Activated CD4-positive, CD25-positive, alpha-beta regulatory T cell treated with anti-CD3 and anti-CD28 coated beads, Interleukin-2, amount 50 U/mL, for 72 hours (primary cell): ENCODE data around the gene AHNAK2.
A peak's percentile ranks its signal among the peaks of the same experiment; 100 is the strongest.
"Not testable (repeated sequence)": the region's sequence is repeated elsewhere in the genome, so short reads cannot be mapped to it uniquely, and the experiment has no call there.

Experiments used
- DNase-seq: peaks from one replicate; pipeline ENCODE4 v3.0.0; 2021

The AHNAK2 gene

DNA sequence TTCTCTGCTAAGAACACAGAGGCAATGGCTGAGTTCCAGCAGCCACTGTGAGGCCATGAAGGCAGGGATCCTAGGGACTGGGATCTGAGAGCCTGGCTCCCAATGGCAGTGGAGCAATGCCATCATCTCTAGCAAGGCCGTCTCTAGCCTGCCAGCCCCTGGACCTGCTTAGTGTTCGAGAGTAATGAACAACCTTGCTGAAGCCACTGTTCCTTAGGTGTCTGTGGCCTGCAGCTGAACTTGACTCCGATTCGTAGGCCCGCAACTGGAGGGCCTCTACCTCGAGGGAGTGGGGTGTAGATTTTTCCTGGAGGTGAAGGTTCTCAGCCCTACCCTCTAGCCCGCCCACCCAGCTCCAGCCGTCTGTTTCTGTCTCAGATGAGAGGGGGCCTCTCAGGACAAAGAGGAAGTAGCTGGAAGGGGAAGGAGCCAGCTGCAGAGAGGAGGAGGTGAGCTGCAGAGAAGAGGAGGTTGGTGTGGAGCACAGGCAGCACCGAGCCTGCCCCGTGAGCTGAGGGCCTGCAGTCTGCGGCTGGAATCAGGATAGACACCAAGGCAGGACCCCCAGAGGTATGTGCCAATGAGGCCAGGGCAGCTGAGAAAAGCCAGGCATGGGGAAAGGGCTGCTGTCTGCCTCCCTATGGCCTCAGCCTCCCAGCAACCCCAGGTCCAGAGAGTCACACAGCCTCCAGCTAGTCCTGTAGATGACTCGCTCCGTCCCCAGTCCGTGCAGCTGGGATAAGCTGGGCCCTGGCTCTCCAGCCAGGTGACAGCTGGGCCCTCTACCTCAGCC, 53.6 kb downstream of the AHNAK2 start, which contains the start of gene PLD4:
TSS of gene PLD4 (plus strand) at position 459 of the 793 bp plus-strand sequence. CDS start 2,262 bp downstream, outside the sequence.
- DNase-seq, result no peak

DNA sequence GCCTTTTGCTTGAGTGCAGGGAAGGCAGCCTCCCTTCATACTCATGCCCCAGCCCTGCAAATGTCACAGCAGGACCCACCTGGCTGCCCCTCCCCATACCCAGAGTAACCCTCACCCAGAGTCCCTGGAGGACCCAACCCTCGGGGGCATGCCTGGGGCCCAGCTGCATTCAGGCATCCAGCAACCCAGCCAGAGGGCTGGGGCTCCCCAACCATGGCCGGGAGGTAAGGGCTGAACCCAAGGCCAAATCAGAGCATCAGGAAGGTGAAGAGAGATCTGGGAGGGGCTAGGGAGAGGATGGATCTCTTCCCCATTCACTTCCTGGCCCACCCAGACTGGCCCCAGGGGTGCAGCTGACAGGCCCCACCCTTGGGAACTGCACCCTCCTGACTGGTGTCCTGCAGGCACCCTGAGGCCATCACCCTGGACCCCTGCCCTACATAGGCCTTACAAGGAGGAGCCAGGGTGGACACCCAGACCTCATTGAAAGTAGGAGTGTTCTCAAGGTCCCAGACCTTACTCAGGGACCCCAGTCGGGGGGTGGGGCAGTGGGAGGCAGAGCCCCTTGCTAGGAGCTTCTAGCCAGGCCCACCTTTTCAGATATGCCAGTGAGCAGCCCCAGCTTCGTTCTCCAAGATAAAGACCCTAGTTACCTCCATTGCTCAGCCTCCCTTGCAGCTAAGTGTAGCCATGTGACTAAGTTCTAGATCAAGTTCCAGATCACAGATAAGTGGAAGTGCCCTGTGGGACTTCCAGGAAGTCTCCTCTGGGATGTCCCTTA, 54.3 kb downstream of the AHNAK2 start:
- no peak for DNase-seq

DNA sequence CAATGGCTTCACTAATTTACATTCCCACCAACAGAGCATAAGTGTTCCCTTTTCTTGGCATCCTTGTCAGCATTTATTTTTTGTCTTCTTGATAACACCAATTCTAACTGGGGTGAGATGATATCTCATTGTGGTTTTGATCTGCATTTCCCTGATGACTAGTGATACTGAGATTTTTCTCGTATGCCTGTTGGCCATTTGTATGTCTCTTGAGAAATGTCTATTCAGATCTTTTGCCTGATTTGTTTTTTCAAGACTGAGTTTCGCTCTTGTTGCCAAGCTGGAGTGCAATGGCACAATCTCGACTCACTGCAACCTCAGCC, 58.2 kb downstream of the AHNAK2 start:
- DNase-seq, result no peak

DNA sequence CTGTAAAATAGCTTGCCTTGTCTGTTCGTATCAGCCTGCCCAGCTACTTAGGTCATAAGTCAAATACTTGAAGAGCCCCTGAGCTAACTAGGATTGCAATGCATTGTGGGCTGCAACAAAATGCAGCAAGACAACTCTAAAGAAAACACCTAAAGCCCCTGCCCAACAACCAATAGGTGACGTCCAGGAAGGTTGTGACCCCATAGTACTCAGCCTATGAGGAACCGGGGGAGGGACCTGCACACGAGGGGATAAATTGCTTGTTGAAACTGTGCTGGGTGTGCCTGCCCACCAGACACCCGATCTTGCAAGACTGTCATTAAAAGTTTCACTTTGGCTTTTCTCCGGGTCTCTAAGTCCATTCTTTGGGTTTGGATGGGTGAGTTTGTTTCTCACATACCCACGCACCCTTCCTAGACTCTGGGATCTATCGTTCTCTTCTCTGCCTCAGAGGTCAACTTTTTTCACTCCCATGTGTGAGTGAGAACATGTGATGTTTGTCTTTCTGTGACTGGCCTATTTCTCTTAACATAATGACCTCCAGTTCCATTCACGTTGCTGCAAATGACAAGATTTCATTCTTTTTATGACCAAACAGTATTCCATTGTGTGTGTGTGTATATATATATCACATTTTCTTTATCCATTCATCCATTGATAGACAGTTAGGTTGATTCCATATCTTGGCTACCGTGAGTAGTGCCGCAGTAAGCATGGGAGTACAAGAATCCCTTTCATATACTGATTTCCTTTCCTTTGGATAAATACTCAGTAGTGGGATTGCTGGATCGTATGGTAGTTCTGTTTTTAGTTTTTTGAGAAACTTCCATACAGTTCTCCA, 58.8 kb downstream of the AHNAK2 start:
- not testable (repeated sequence) for DNase-seq

DNA sequence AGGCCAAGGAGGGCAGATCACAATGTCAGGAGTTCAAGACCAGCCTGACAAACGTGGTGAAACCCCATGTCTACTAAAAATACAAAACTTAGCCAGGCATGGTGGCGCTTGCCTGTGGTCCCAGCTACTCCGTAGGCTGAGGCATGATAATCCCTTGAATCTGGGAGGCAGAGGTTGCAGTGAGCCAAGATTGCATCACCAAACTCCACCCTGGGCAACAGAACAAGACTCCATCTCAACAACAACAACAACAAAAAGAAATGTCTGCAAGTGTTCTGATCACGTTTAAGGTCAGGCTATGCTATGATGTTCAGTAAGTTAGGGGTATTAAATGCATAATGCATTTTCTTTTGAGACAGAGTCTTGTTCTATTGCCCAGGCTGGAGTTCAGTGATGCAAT, 60.2 kb downstream of the AHNAK2 start:
- DNase-seq, result no peak

DNA sequence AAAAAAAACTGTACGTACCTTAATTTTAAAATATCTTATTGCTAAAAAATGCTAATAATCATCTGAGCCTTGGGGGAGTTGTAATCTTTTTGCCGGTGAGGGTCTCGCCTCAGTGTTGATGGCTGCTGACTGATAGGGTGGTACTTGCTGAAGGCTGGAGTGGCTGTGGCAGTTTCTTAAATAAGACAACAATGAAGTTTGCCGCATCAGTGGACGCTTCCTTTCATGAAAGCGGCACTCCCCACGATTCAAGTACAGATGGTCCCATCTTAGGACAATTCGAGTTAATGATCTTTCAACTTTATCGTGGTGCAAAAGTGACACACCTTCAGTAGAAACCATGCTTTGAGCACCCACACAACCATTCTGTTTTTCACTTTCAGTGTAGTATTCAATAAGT, 61.1 kb downstream of the AHNAK2 start:
- DNase-seq, result no peak

DNA sequence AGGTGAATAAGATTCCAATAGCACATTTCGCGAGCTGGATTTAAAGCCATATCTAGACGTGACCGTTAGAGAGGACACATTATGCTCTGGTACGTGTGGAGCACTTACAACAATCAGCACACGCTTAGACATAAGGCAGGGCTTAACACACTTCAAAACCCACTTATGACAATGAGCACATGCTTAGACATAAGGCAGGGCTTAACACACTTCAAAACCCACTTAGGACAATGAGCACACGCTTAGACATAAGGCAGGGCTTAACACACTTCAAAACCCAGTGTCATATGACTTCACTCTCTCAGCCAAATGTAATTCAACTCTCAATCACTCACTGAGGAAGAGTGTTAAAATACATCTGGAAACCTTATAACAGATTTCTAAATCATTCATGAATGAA, 64.7 kb downstream of the AHNAK2 start:
- DNase-seq, result no peak

DNA sequence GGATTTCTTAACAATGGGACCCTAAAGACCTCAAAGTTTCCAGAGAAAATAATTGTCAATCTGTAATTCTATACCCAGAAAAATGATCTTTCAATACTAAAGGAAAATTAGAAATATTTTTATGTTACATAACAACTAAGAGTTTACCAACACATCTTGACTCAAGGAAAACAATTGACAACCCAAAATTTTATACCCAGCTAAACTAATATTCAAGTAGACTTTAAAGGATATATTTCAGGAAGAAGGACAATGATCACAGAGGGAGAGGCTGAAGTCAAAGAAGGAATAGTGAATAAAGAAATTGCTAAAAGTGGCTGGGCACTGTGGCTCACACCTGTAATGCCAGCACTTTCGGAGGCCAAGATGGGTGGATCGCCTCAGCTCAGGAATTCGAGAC, 66.1 kb downstream of the AHNAK2 start:
- no peak for DNase-seq

DNA sequence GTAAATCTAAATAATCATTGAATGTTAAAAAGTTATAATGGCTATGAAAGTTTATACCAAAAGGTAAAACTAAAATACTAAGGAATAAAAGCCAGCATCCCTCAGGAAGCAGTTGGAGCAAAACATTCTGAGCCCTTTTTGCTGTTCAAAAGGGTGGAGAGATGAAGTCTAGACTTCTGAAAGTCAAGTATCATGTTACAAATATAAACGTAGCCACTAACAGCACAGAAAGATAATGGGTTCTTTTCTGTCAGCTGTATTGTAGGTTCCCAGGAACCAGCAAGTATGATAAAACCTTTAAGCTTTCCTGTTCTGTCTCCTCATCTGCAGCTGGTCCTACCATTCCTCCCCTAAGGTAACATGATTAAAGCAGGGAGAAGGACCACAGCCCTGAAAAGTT, 69.9 kb downstream of the AHNAK2 start:
- no peak for DNase-seq

DNA sequence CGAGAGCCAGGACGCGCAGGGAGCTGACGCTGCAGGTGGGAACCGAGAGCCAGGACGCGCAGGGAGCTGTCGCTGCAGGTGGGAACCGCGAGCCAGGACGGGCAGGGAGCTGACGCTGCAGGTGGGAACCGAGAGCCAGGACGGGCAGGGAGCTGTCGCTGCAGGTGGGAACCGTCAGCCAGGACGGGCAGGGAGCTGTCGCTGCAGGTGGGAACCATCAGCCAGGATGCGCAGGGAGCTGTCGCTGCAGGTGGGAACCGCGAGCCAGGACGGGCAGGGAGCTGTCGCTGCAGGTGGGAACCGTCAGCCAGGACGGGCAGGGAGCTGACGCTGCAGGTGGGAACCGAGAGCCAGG, 72.6 kb downstream of the AHNAK2 start:
- DNase-seq, result not testable (repeated sequence)

DNA sequence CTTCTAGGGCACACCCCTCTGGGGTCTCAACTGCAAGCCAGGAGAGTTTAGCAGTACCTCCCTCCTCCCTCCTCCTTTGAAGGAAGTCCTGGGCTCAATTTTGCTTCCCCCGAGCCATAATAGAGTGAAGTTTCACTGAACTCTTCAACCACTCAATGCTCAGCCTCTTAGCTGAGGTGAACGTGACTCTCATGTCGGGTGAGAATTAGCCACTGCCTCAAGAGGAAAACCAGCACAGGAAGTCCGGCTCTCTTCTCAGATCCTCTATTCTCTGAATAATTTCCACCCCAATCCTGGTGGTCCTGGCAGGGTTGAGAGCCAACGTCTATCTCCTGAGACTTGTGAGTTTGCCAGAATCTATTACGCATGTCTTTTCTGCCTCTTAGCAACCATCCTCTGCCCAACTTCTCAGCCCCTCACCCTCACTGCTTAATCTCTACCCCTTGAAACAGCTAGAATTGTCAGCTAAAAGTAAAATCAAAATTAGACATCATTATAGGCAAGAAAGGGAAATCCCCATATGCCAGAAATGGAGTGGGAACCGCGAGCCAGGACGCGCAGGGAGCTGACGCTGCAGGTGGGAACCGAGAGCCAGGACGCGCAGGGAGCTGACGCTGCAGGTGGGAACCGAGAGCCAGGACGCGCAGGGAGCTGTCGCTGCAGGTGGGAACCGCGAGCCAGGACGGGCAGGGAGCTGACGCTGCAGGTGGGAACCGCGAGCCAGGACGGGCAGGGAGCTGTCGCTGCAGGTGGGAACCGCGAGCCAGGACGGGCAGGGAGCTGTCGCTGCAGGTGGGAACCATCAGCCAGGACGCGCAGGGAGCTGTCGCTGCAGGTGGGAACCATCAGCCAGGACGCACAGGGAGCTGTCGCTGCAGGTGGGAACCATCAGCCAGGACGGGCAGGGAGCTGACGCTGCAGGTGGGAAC, 73.3 kb downstream of the AHNAK2 start:
- not testable (repeated sequence) for DNase-seq

DNA sequence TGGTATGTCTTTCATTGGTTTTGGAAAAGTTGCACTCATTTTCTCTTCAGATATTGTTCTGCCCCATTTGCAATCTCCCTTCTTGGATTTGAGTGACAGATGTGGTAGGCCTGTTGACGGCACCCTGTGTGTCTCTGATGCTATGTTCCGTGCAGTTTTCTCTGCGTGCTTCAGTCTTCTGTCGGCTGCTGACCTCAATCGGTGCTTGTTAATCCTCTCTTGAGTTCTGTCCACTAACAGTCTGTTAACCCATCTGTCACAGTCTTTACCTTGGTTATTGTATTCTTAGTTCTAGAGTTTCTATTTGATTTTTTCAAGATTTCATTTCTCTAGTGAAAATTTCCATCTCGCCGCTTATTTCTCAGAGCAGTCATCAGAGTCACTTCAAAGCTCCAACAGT, 74.2 kb downstream of the AHNAK2 start:
- DNase-seq, result no peak

DNA sequence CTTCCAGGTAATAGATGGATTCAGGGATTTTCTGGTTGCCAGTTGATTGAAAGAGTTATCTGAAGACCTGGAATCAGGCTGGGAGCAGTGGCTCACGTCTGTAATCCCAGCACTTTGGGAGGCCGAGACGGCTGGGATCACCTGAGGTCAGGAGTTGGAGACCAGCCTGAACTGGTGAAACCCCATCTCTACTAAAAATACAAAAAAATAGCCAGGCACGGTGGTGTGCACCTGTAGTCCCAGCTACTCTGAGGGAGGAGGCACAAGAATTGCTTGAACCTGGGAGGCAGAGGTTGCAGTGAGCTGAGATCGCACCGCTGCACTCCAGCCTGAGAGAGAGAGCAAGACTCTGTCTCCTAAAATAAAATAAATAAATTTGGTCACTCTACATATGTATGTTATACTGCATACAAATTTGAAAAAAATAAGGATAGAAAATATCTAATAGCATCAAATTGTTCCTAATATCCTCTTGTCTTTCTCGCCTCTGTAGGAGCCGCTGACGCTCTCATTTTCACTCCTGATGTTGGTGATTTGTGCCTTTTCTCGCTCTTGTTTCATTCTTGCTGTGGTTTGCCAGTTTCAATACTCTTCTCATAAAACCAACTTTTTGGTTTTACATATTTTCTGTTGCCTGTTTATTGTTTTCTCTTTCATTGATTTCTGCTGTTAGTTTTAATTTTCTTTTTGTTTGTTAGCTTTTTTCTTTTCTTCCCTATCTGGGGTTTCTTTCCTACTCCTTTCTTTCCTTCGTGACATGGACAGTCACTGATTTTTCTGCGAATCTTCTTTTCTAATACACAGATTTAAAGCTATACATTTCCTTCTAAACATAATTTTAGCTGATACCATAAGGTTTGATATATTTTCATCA, 77.3 kb downstream of the AHNAK2 start:
- DNase-seq, result no peak

DNA sequence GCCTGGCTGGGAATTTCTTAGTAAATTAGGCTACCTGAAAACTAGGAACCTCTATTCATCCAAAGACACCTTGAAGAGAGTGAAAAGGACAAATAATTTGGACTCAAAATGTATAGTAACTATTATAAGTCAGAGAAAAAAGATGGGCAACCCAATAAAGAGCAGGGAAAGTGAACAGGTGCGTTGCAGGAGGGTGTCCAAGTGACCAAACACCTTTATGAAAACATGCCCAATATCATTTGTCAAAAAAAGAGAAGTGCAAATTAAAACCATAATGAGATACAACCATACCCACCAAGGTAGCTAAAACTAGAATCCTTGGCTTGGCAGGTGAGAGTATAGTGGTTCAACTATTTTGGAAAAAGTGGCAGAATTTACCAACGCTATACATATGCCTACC, 78.4 kb downstream of the AHNAK2 start:
- DNase-seq, result no peak

DNA sequence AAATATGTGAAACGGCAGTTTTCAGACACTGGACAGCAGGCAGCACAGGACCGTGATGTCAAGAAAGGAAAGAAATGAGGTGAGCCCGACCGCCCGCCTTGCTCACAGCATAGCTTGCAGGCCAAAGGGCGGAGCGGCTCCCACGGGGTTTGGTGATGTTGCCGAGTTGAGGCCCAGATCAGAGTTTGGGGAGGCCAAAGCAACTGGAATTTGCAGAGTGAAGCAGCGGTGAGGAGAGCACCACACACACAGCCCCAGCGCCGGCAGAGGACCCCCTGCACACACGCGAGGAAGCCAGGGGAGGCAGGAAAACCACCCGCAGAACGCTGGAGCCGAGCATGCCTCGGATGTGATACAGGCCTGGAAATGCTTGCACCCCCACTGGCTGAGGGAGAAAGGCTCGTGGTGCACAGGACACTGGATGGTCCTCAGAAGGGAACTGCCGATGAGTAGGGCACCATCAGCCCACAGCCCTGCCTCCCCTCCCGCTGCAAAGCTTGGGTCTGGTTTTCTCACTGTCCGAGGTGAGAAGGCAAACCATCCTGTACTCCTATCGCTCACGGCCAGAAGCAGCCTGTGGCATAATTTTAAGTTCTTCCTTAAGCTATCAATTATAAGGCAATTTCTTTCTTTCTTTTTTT, 79.2 kb downstream of the AHNAK2 start:
- DNase-seq, result no peak

DNA sequence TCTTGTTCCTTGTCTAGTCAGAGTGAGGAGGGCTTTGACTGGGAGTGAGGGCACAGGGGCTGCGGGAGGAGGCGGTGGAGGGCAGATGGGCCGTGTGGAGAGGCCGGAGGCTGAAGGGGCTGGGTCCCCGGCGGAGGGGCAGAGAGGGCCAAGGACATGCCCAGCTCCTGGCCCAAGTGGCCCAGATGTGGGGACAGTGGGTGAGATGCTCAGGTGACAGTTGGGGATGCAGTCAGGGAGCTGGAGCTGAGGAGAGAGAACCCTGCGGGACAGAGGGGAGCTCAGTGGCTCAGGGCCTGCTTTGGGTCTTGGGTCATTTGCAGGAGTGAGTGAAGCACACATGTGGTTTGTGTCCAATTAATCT, 80.0 kb downstream of the AHNAK2 start:
- no peak for DNase-seq

DNA sequence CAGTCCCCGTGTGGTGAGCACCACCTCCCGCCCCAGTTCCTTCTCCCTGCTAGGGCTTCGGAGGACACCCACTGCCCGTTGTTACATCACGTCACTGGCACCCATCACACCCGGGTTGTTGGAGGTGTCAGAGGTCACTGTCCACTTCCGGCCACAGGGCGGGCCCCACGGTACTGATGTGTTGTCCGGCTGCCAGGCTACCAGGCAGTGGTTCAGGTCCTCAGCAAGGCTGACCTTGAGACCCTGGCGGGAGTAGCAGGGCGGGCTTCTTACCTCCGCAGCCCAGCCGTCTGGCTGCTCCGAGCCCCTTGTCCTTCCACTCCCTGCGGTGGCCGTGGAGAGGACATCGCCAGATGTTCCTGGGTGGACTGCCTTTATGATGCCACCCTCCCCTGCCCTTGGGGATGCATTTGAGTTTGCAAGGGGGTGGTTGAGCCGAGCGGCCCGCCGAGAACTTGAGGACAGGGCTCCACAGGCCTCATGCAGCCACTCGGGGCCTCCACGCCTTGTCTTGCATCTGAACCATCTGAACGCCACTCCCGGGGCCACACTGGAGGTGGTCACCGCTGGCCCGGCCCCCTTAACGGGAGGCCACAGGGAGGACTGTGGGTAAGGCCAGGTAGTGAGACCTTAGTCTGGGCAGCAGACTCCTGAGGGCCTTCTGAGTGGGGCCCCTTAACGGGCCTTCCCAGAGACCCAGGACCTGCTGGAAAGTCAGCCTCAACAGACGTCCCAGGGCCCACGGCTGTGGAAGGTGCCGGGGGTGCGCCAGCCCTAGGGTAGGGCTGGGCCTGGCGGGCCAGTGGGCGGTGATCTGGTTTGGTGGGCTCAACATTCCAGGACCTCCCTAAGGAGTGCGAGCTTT, 80.6 kb downstream of the AHNAK2 start:
- DNase-seq, result no peak

DNA sequence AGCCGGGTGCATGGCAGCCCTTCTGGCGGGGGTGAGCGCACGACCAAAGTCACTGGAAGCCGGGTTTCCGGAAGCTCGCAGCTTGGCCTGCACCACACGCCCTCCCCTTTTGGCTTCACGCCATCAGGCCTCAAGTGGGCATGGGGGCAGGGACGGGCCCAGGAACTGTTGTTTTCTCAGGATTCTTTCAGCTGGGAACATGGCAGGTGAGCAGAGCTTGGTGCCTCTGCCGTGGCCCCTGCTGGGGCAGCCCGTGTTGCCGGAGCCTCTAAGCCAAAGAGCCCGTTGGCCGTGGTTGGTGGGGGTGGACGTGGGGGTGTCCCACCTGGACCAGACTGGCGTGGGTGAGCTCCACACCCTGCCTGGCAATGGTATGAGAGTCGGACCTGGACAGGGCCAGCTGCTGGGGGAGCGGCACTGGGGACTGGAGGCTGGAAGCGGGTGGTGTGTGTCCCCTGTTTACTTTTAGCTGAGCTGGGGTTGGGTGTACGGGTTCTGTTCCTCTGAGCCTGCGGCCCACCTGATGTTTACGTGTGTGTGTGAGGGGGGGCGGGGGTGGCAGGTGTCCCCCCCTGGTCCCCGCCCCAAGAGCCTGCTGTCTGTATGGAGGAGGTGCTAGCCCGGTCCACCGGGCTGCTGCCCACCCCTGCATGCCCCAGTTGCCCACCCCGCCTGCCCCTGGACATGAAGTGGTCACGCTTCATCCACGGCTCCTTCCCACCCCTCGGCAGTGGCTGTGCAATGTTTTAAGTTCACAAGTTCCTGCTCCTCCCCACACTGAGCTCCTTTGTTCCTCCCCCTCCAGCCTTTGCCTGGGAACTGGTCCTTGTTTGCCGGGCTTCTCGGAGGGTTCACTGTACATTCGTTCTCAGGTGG, 82.2 kb downstream of the AHNAK2 start:
- DNase-seq, result no peak

DNA sequence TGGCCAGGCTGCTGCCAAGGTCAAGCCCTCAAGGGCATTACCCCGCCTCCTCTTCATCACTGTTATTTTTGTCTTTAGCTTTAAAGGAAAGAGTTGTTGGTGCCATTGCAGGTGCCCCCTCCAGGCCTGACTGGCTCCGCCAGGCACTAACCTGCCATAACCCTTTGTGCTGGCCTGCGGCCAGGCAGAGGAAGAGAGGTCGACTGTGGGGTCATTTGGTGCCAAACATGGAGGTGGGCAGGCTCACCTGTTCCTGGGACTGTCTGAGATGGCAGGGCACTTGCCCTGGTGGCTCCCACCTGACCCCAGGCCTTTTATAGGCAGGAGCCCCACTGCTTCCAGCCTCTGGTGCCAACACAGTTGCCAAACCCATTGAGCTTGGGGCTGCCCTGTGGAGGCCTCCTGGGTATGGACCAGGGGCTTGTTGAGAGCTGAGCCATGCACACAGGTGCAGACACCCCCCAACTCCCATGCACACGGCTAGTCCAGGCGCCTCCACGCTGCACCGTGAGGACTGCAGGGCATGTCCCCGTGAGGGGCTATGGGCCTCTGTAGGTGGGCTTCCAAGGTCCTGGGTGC, 82.9 kb downstream of the AHNAK2 start:
- DNase-seq, result peak; percentile 29
